GM18511 (cell line): ENCODE results near the gene ISG15.

Experiments
- ATAC-seq: cut with Tn5 transposase; IDR thresholded peaks from one replicate; pipeline ENCODE4 v1.9.1; 2021; ENCODE audit warnings: mild to moderate bottlenecking, moderate library complexity; ENCODE audit not compliant: unreplicated experiment

ISG15 gene

GRCh38 chr1:1058921-1059493 lies 45.7 kb downstream of the ISG15 start:
- ATAC-seq, result peak; percentile 32

DNA sequence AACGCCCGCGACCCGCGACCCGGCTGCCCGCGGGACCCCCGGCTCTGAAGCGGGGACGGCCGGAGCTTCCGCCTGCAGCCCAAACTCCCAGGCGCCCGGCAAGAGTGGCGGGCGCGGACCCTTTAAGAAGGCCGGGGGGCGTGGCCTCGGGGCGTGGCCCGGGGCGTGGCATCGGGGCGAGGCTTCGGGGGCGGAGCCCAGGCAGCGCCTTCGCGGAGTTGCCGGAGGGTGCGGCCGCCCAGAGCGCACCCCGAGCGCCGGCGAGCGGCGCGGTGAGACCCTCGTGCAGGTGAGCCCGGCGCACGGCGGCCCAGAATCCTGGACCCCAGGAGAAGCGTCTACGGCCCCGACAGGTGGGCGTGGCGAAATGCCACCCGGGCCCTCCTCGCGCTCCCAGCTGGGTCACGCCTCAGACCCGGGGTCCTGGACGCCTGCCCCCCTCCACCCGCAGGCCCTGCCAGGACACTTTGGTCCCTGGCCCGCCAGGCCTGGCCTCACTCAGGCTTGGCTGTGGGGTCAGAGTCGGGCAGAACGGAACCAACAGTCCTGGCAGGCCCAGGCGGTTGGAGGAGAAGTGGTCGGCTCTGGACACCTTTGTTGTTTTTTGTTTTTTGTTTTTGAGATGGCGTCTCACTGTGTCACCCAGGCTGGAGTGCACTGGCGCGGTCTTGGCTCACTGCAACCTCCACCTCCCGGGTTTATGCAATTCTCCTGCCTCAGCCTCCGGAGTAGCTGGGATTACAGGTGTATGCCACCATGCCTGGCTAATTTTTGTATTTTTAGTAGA lies 46.4 kb downstream of the ISG15 start:
- ATAC-seq, result peak; percentile 66

GRCh38 chr1:1060281-1061000 lies 47.1 kb downstream of the ISG15 start:
- no peak for ATAC-seq

- ATAC-seq, result no peak
Observed at GRCh38 chr1:1061682-1062345, 48.5 kb downstream of the ISG15 start.

- no peak for ATAC-seq
Observed at GRCh38 chr1:1062348-1063163, 49.3 kb downstream of the ISG15 start.

- ATAC-seq, result no peak
Observed at GRCh38 chr1:1063261-1063944, 50.1 kb downstream of the ISG15 start.
